ENCODE data around the gene POMT1.
"Not testable (repeated sequence)": the region's sequence is repeated elsewhere in the genome, so short reads cannot be mapped to it uniquely, and the experiment has no call there.

POMT1 gene

GRCh38 chr9:131496844-131497405 lies 5.8 kb upstream of the POMT1 start:
- DNase-seq, result no peak

GRCh38 chr9:131499254-131499767 lies 3.4 kb upstream of the POMT1 start:
- no peak for DNase-seq

- DNase-seq, result no peak
Measured at GRCh38 chr9:131500377-131500776, 2.3 kb upstream of the POMT1 start.

GRCh38 chr9:131500939-131501541 lies 1.7 kb upstream of the POMT1 start:
- no peak for DNase-seq

- DNase-seq, result no peak
Measured at GRCh38 chr9:131503626-131504465, 1.1 kb downstream of the POMT1 start.

- no peak for DNase-seq
Measured at GRCh38 chr9:131505012-131505411, 2.3 kb downstream of the POMT1 start.

GRCh38 chr9:131511416-131511815 lies 8.7 kb downstream of the POMT1 start:
- no peak for DNase-seq

- DNase-seq, result no peak
Measured at GRCh38 chr9:131511880-131512279, 9.2 kb downstream of the POMT1 start.

GRCh38 chr9:131513177-131513576 lies 10.5 kb downstream of the POMT1 start:
- DNase-seq, result no peak

- DNase-seq, result not testable (repeated sequence)
Measured at GRCh38 chr9:131515559-131516031, 12.9 kb downstream of the POMT1 start.

- no peak for DNase-seq
Measured at GRCh38 chr9:131516100-131516499, 13.4 kb downstream of the POMT1 start.

GRCh38 chr9:131516930-131517329 lies 14.2 kb downstream of the POMT1 start:
- DNase-seq, result no peak

GRCh38 chr9:131517761-131518190 lies 15.1 kb downstream of the POMT1 start:
- DNase-seq, result no peak

GRCh38 chr9:131518553-131518952 lies 15.8 kb downstream of the POMT1 start:
- no peak for DNase-seq

- no peak for DNase-seq
Measured at GRCh38 chr9:131520503-131520902, 17.8 kb downstream of the POMT1 start.

- no peak for DNase-seq
Measured at GRCh38 chr9:131521203-131521602, 18.5 kb downstream of the POMT1 start.

GRCh38 chr9:131521822-131522221 lies 19.1 kb downstream of the POMT1 start:
- DNase-seq, result no peak

GRCh38 chr9:131522257-131523085 lies 19.8 kb downstream of the POMT1 start:
- no peak for DNase-seq

GRCh38 chr9:131523086-131523388 lies 20.3 kb downstream of the POMT1 start:
- DNase-seq, result no peak

GRCh38 chr9:131523451-131524435 lies 21.0 kb downstream of the POMT1 start:
- no peak for DNase-seq

GRCh38 chr9:131524665-131525315 lies 22.1 kb downstream of the POMT1 start:
- DNase-seq, result no peak

Data from NCI-H187 (cell line).